22Rv1 (cell line): ENCODE measurements around the gene CEP89.

Experiments used
- ZFX ChIP-seq: fragments of 450-650 bp; IDR thresholded peaks from 2 replicates; pipeline ENCODE4 v1.6.1; 2017; ENCODE audit warnings: antibody characterized with exemption, borderline replicate concordance
- TF ChIP-seq, protein P1 (sequence below): fragments of 450-650 bp; IDR thresholded peaks from 2 replicates; pipeline ENCODE4 v1.5.1; 2017; ENCODE audit warnings: mild to moderate bottlenecking

GRCh38 chr19:32830231-32831014, 141.3 kb downstream of the CEP89 start:
- TF ChIP-seq, protein P1, sequence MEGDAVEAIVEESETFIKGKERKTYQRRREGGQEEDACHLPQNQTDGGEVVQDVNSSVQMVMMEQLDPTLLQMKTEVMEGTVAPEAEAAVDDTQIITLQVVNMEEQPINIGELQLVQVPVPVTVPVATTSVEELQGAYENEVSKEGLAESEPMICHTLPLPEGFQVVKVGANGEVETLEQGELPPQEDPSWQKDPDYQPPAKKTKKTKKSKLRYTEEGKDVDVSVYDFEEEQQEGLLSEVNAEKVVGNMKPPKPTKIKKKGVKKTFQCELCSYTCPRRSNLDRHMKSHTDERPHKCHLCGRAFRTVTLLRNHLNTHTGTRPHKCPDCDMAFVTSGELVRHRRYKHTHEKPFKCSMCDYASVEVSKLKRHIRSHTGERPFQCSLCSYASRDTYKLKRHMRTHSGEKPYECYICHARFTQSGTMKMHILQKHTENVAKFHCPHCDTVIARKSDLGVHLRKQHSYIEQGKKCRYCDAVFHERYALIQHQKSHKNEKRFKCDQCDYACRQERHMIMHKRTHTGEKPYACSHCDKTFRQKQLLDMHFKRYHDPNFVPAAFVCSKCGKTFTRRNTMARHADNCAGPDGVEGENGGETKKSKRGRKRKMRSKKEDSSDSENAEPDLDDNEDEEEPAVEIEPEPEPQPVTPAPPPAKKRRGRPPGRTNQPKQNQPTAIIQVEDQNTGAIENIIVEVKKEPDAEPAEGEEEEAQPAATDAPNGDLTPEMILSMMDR, result no peak
- TF ChIP-seq ZFX, result no peak
